Neuron (in vitro differentiated cells): ENCODE data around the gene FBXW8.

Experiments used
- H2AFZ ChIP-seq: one replicate; pipeline ENCODE4 v1.6.1; 2013; ENCODE audit warnings: low read depth, mild to moderate bottlenecking, inconsistent platforms, low read length, moderate library complexity
- H3K27me3 ChIP-seq: one replicate; pipeline ENCODE4 v1.6.1; 2013; ENCODE audit warnings: low read length; ENCODE audit not compliant: insufficient read depth
- H3K36me3 ChIP-seq: one replicate; pipeline ENCODE4 v1.6.1; 2013; ENCODE audit warnings: low read length; ENCODE audit not compliant: insufficient read depth
- H3K4me1 ChIP-seq: one replicate; pipeline ENCODE4 v1.6.1; 2013; ENCODE audit warnings: low read length; ENCODE audit not compliant: insufficient read depth
- H3K4me3 ChIP-seq: 2 replicates; pipeline ENCODE4 v1.5.1; 2013; ENCODE audit warnings: mild to moderate bottlenecking, low read length, moderate library complexity
- H3K9me3 ChIP-seq: one replicate; pipeline ENCODE4 v1.6.1; 2013; ENCODE audit warnings: low read length

The FBXW8 gene

GRCh38 chr12:117044790-117045159, 134.0 kb downstream of the FBXW8 start:
- H3K36me3 ChIP-seq, result no peaks in the 10 kb centered on the region
- H3K4me1 ChIP-seq, result peaks cover 16% of the 10 kb centered on the region
- no peaks in the 10 kb centered on the region for H3K9me3 ChIP-seq
- H3K27me3 ChIP-seq, result no peaks in the 10 kb centered on the region
- no peak overlapping the region for H2AFZ ChIP-seq
- H3K4me3 ChIP-seq, result no peak overlapping the region

- peaks cover 16% of the 10 kb centered on the region for H3K4me1 ChIP-seq
- H3K9me3 ChIP-seq, result no peaks in the 10 kb centered on the region
- H3K27me3 ChIP-seq, result no peaks in the 10 kb centered on the region
- no peak overlapping the region for H3K4me3 ChIP-seq
- no peaks in the 10 kb centered on the region for H3K36me3 ChIP-seq
- H2AFZ ChIP-seq, result no peak overlapping the region
These were observed 134.6 kb downstream of the FBXW8 start for GRCh38 chr12:117045160-117046010.

- Histone ChIP-seq H3K36me3 (no peaks in the 10 kb centered on the region), H3K27me3 (no peaks in the 10 kb centered on the region), H3K4me3 (no peak overlapping the region), H3K9me3 (no peaks in the 10 kb centered on the region), H3K4me1 (peaks cover 16% of the 10 kb centered on the region), H2AFZ (no peak overlapping the region)
These were observed 135.2 kb downstream of the FBXW8 start for GRCh38 chr12:117046011-117046369.

- H3K9me3 ChIP-seq, result no peaks in the 10 kb centered on the region
- H2AFZ ChIP-seq, result no peak overlapping the region
- H3K27me3 ChIP-seq, result no peaks in the 10 kb centered on the region
- peaks cover 16% of the 10 kb centered on the region for H3K4me1 ChIP-seq
- no peaks in the 10 kb centered on the region for H3K36me3 ChIP-seq
- H3K4me3 ChIP-seq, result no peak overlapping the region
These were observed 135.7 kb downstream of the FBXW8 start for GRCh38 chr12:117046425-117046824.

- Histone ChIP-seq H3K27me3 (no peaks in the 10 kb centered on the region), H2AFZ (no peak overlapping the region), H3K4me3 (no peak overlapping the region), H3K9me3 (no peaks in the 10 kb centered on the region), H3K36me3 (no peaks in the 10 kb centered on the region), H3K4me1 (peaks cover 18% of the 10 kb centered on the region)
These were observed 136.2 kb downstream of the FBXW8 start for GRCh38 chr12:117046861-117047530.

GRCh38 chr12:117047810-117048584, 137.2 kb downstream of the FBXW8 start:
- no peak overlapping the region for H2AFZ ChIP-seq
- no peaks in the 10 kb centered on the region for H3K9me3 ChIP-seq
- no peaks in the 10 kb centered on the region for H3K27me3 ChIP-seq
- peaks cover 28% of the 10 kb centered on the region for H3K4me1 ChIP-seq
- H3K4me3 ChIP-seq, result no peak overlapping the region
- no peaks in the 10 kb centered on the region for H3K36me3 ChIP-seq

- H2AFZ ChIP-seq, result no peak overlapping the region
- no peak overlapping the region for H3K4me3 ChIP-seq
- no peaks in the 10 kb centered on the region for H3K36me3 ChIP-seq
- H3K27me3 ChIP-seq, result no peaks in the 10 kb centered on the region
- peaks cover 32% of the 10 kb centered on the region for H3K4me1 ChIP-seq
- no peaks in the 10 kb centered on the region for H3K9me3 ChIP-seq
These were observed 137.8 kb downstream of the FBXW8 start for GRCh38 chr12:117048585-117048904.

GRCh38 chr12:117049295-117049694, 138.5 kb downstream of the FBXW8 start:
- Histone ChIP-seq H3K4me1 (peaks cover 32% of the 10 kb centered on the region), H3K9me3 (no peaks in the 10 kb centered on the region), H2AFZ (no peak overlapping the region), H3K4me3 (no peak overlapping the region), H3K27me3 (no peaks in the 10 kb centered on the region), H3K36me3 (no peaks in the 10 kb centered on the region)

GRCh38 chr12:117050060-117050459, 139.3 kb downstream of the FBXW8 start:
- Histone ChIP-seq H3K9me3 (no peaks in the 10 kb centered on the region), H3K4me3 (no peak overlapping the region), H3K4me1 (peaks cover 30% of the 10 kb centered on the region), H3K36me3 (no peaks in the 10 kb centered on the region), H2AFZ (no peak overlapping the region), H3K27me3 (no peaks in the 10 kb centered on the region)

- no peaks in the 10 kb centered on the region for H3K9me3 ChIP-seq
These were observed 140.6 kb downstream of the FBXW8 start for GRCh38 chr12:117051380-117051779.

GRCh38 chr12:117052386-117053049, 141.8 kb downstream of the FBXW8 start:
- Histone ChIP-seq H2AFZ (no peak overlapping the region), H3K4me3 (no peak overlapping the region), H3K27me3 (no peaks in the 10 kb centered on the region), H3K4me1 (peaks cover 17% of the 10 kb centered on the region), H3K9me3 (no peaks in the 10 kb centered on the region), H3K36me3 (no peaks in the 10 kb centered on the region)

More at GRCh38 chr12:117051380-117051779, 140.6 kb downstream of the FBXW8 start:
- no peaks in the 10 kb centered on the region for H3K27me3 ChIP-seq
- H3K36me3 ChIP-seq, result no peaks in the 10 kb centered on the region
- no peak overlapping the region for H3K4me3 ChIP-seq
- no peak overlapping the region for H2AFZ ChIP-seq
- H3K4me1 ChIP-seq, result peaks cover 17% of the 10 kb centered on the region

- Histone ChIP-seq H2AFZ (no peak overlapping the region), H3K4me3 (no peak overlapping the region), H3K27me3 (no peaks in the 10 kb centered on the region), H3K4me1 (peaks cover 17% of the 10 kb centered on the region), H3K36me3 (no peaks in the 10 kb centered on the region), H3K9me3 (no peaks in the 10 kb centered on the region)
These were observed 142.3 kb downstream of the FBXW8 start for GRCh38 chr12:117053050-117053400.
